Ovary (tissue), 10 donors: ENCODE measurements around the gene PI4K2B. TPM values are rescaled to one million over a fixed set of nuclear protein-coding genes. Genes with fewer than 3 reads are reported as not detected.

ENCODE experiments used
- DNase-seq, 5 donors: peaks; one replicate each; pipeline ENCODE4 v3.0.0-alpha.2; 2019 to 2020
- H3K27ac ChIP-seq, 2 donors: fragments of 200-600 bp; one replicate each; pipeline versions ENCODE4 v1.5.1 to v1.8.0; 2019 to 2022
- H3K27me3 ChIP-seq: fragments of 200-600 bp; one replicate; pipeline ENCODE4 v1.8.0; 2022
- H3K36me3 ChIP-seq: fragments of 200-600 bp; sonication (generic); one replicate; pipeline ENCODE4 v1.5.1; 2019
- H3K4me1 ChIP-seq: one replicate; pipeline ENCODE4 v1.8.1; 2013; ENCODE audit warnings: mild to moderate bottlenecking, moderate library complexity; ENCODE audit not compliant: insufficient read depth
- H3K4me3 ChIP-seq: fragments of 200-600 bp; sonication (generic); one replicate; pipeline ENCODE4 v1.5.1; 2017
- H3K9me3 ChIP-seq, 2 donors: fragments of 200-600 bp in 1 of 2; sonication (generic) in 1 of 2; one replicate each; pipeline versions ENCODE4 v1.5.1 to v1.8.1; 2013 to 2019; ENCODE audit warnings: mild to moderate bottlenecking in 1 of 2, moderate library complexity in 1 of 2
- CTCF ChIP-seq, 3 donors: fragments of 450-650 bp in 2 of 3; fragments of 200-600 bp in 1 of 3; IDR thresholded peaks; one replicate each; pipeline versions ENCODE4 v1.5.1 to v1.8.0; 2016 to 2022; ENCODE audit warnings: antibody characterized with exemption in 3 of 3, mild to moderate bottlenecking in 1 of 3
- EP300 ChIP-seq: sonication (generic); formaldehyde crosslinking; IDR thresholded peaks from one replicate; pipeline ENCODE4 v1.6.1; 2017; ENCODE audit warnings: antibody characterized with exemption
- POLR2A ChIP-seq: fragments of 450-650 bp; IDR thresholded peaks from one replicate; pipeline ENCODE4 v1.6.1; 2017; ENCODE audit warnings: antibody characterized with exemption, mild to moderate bottlenecking, moderate library complexity
- WGBS, 3 donors: extraction: QIAGEN DNeasy Blood & Tissue Kit in 1 of 3; methylation state at CpG; one replicate each; pipeline versions ENCODE4 v1.1.5 to v1.1.7; 2013 to 2017; 5-methylcytosine and 5-hydroxymethylcytosine counted together
- intact Hi-C, 4 donors: fragments of 100-400 bp; cut with DNase I; formaldehyde crosslinking; loops; one replicate each; pipeline versions ENCODE4 v1.11.0 to v1.15.1; 2022 to 2023
- long read RNA-seq, 3 donors: library from polyadenylated mRNA in 2 of 3; unstranded in 2 of 3; transcript quantifications; one replicate each; pipeline ENCODE4 v2.0.0 and lab custom pipeline, GENCODE V29; 2021 to 2026
- polyA plus RNA-seq, 2 donors: library from polyadenylated mRNA; stranded (reverse); fragments of 200-250 nt in 1 of 2; fragments of 350-450 nt in 1 of 2; fragmentation: Illumina TruSeq in 1 of 2; extraction: RNeasy Lipid Tissue Mini Kit (QIAGEN cat#74804) in 1 of 2; gene quantifications; one replicate each; pipeline ENCODE4 v1.2.3, GENCODE V29; 2013 to 2014
- total RNA-seq, 7 donors: library from RNA; depleted of rRNA in 2 of 7; stranded (reverse); fragments of >200 nt in 2 of 7; fragmentation: NEBNext Ultra II Directional in 3 of 7; extraction: Animal tissue kit (Norgen Biotek cat#: 25700) in 3 of 7; gene quantifications; one replicate each; pipeline versions ENCODE4 v1.1.0 to v1.2.4, GENCODE V29; 2016 to 2023
- donor health status: DM: no; HTN: no; CAD: no; lungs with moderate emphysema.
- donor health status: DM: no; HTN: no; CAD: no.
- donor health status: Bipolar disorder and iron deficiency.
- donor health status: DM: yes; HTN: yes; CAD: no.
- donor health status: DM: no; HTN: no; CAD: no.
- donor health status: DM: yes; HTN: yes; CAD: no.

PI4K2B gene
- total RNA-seq (10 to 100 TPM in 1 of 7 donors, 1 to 10 TPM in 6; 7.3 to 10.1 (median 9.2) TPM), polyA plus RNA-seq (1 to 10 TPM; 4.7 to 4.9 TPM)
- long read RNA-seq, donor 1, partial matches to known transcripts: 0 of 2 reads
- long read RNA-seq, donor 1, other reads (novel, unspliced or antisense): 2 of 2 reads
- long read RNA-seq, donor 2, transcript PI4K2B-201 (10 exons, 3,540 nt): major isoform, 8 of 16 reads
- long read RNA-seq, donor 2, partial matches to known transcripts: 8 of 16 reads
- long read RNA-seq, donor 2, other reads (novel, unspliced or antisense): 0 of 16 reads
- long read RNA-seq, donor 3, transcript PI4K2B-201 (10 exons, 3,540 nt): major isoform, 17 of 18 reads
- long read RNA-seq, donor 3, partial matches to known transcripts: 0 of 18 reads
- long read RNA-seq, donor 3, other reads (novel, unspliced or antisense): 1 of 18 reads

GRCh38 chr4:25233737-25234389 is at the start of gene PI4K2B:
PI4K2B (plus strand) TSS chr4:25234033; CDS start chr4:25234164, 131 bp downstream.
- TF ChIP-seq EP300 (no peak), POLR2A (peak; percentile 75), CTCF (IDR thresholded peaks at IDR 0.05) (no peak)
- WGBS, 3 donors: 1 to 2% (median 1%) methylated on average over 29 to 72 of the region's 72 CpGs
- intact Hi-C loops: loop anchor here in 1 of 4 donors (10.0 kb wide), 1 partner anchor 69 kb away; the partner anchor contains the start of gene SEPSECS

GRCh38 chr4:25184056-25184455 is 49.8 kb upstream of the PI4K2B start:
- H3K4me3 ChIP-seq: no peak overlapping the region
- H3K27ac ChIP-seq: no peak overlapping the region
- WGBS, 3 donors: 73 to 81% (median 78%) methylated on average over 4 of the region's 4 CpGs
- intact Hi-C loops: no loop called here
- no peak for TF ChIP-seq EP300
- no peak for TF ChIP-seq CTCF (IDR thresholded peaks at IDR 0.05)
- TF ChIP-seq POLR2A: no peak
- no peaks in the 10 kb centered on the region for H3K36me3 ChIP-seq
- no peak for DNase-seq
- no peaks in the 10 kb centered on the region for H3K4me1 ChIP-seq
- H3K9me3 ChIP-seq: no peaks in the 10 kb centered on the region
- H3K27me3 ChIP-seq: no peaks in the 10 kb centered on the region

More at GRCh38 chr4:25233737-25234389, at the start of gene PI4K2B:
- DNase-seq: peak; percentile 79 to 90 (median 89)
- Histone ChIP-seq H3K27me3 (no peaks in the 10 kb centered on the region), H3K4me1 (peaks cover 1% of the 10 kb centered on the region), H3K36me3 (no peaks in the 10 kb centered on the region), H3K4me3 (peak within 1 kb of the TSS; percentile 73), H3K9me3 (no peaks in the 10 kb centered on the region), H3K27ac (peak within 1 kb of the TSS; percentile 93 to 98)

- H3K27me3 ChIP-seq: no peaks in the 10 kb centered on the region
- H3K4me3 ChIP-seq: no peak overlapping the region
- intact Hi-C loops: no loop called here
- no peak overlapping the region for H3K27ac ChIP-seq
- WGBS, 3 donors: 59 to 74% (median 68%) methylated on average over 2 of the region's 2 CpGs
- no peaks in the 10 kb centered on the region for H3K9me3 ChIP-seq
- TF ChIP-seq CTCF (IDR thresholded peaks at IDR 0.05) (no peak), POLR2A (no peak), EP300 (no peak)
- DNase-seq: no peak
- no peaks in the 10 kb centered on the region for H3K36me3 ChIP-seq
- no peaks in the 10 kb centered on the region for H3K4me1 ChIP-seq
These were observed 43.4 kb upstream of the PI4K2B start for GRCh38 chr4:25190407-25190806.

GRCh38 chr4:25198713-25199112 is 35.1 kb upstream of the PI4K2B start:
- 98 to 100% (median 99%) methylated on average over 2 of the region's 2 CpGs for WGBS, 3 donors
- Histone ChIP-seq H3K27me3 (no peaks in the 10 kb centered on the region), H3K9me3 (no peaks in the 10 kb centered on the region), H3K36me3 (no peaks in the 10 kb centered on the region), H3K4me3 (no peak overlapping the region), H3K4me1 (no peaks in the 10 kb centered on the region), H3K27ac (no peak overlapping the region)
- TF ChIP-seq CTCF (IDR thresholded peaks at IDR 0.05) (no peak), POLR2A (no peak), EP300 (no peak)
- intact Hi-C loops: no loop called here
- DNase-seq: no peak
